Hepatic stellate cell (primary cell): Measurements from ENCODE around the gene UNC13A.
A peak's percentile ranks its signal among the peaks of the same experiment; 100 is the strongest.

Source experiments
- DNase-seq: peaks from one replicate; pipeline ENCODE4 v3.0.0; 2011; ENCODE audit warnings: low spot score

The UNC13A gene

GRCh38 chr19:17706750-17707181, 18.6 kb upstream of the UNC13A start:
- DNase-seq: peak; percentile 74

- no peak for DNase-seq
Measured at GRCh38 chr19:17703824-17704463, 15.8 kb upstream of the UNC13A start.

GRCh38 chr19:17695198-17695597, 7.0 kb upstream of the UNC13A start:
- no peak for DNase-seq

GRCh38 chr19:17692566-17692965, 4.4 kb upstream of the UNC13A start:
- no peak for DNase-seq

- no peak for DNase-seq
Measured at GRCh38 chr19:17688853-17689595, 870 bp upstream of the UNC13A start.

GRCh38 chr19:17687141-17687856, 855 bp downstream of the UNC13A start:
- no peak for DNase-seq

GRCh38 chr19:17686592-17687024, 1.5 kb downstream of the UNC13A start:
- peak; percentile 86 for DNase-seq

GRCh38 chr19:17686023-17686521, 2.1 kb downstream of the UNC13A start:
- peak; percentile 76 for DNase-seq

- no peak for DNase-seq
Measured at GRCh38 chr19:17685451-17686022, 2.6 kb downstream of the UNC13A start.

- DNase-seq: no peak
Measured at GRCh38 chr19:17684256-17684655, 3.9 kb downstream of the UNC13A start.

GRCh38 chr19:17683078-17683477, 5.1 kb downstream of the UNC13A start:
- no peak for DNase-seq

GRCh38 chr19:17682273-17682672, 5.9 kb downstream of the UNC13A start:
- no peak for DNase-seq

- DNase-seq: peak; percentile 61
Measured at GRCh38 chr19:17681505-17682125, 6.5 kb downstream of the UNC13A start.

GRCh38 chr19:17680230-17680722, 7.9 kb downstream of the UNC13A start:
- DNase-seq: peak; percentile 97

GRCh38 chr19:17679526-17680229, 8.5 kb downstream of the UNC13A start:
- DNase-seq: no peak

- no peak for DNase-seq
Measured at GRCh38 chr19:17678836-17679235, 9.3 kb downstream of the UNC13A start.

- DNase-seq: no peak
Measured at GRCh38 chr19:17677002-17677401, 11.2 kb downstream of the UNC13A start.

- no peak for DNase-seq
Measured at GRCh38 chr19:17676295-17676694, 11.9 kb downstream of the UNC13A start.

GRCh38 chr19:17673937-17674799, 14.0 kb downstream of the UNC13A start:
- no peak for DNase-seq

- DNase-seq: no peak
Measured at GRCh38 chr19:17671906-17672305, 16.2 kb downstream of the UNC13A start.
